Duodenal mucosa (tissue), 2 donors: ENCODE measurements around the gene ADAMTS2.

Source experiments
- H3K27ac ChIP-seq: one replicate; pipeline ENCODE4 v1.7.0; 2013; ENCODE audit warnings: low read depth, low read length
- H3K27me3 ChIP-seq, 2 donors: one replicate each; pipeline ENCODE4 v1.7.0; 2013; ENCODE audit warnings: low read length in 2 of 2, control low read depth in 1 of 2; ENCODE audit not compliant: insufficient read depth in 2 of 2, control insufficient read depth in 1 of 2
- H3K36me3 ChIP-seq, 2 donors: one replicate each; pipeline ENCODE4 v1.7.0; 2013; ENCODE audit warnings: low read length in 2 of 2, control low read depth in 1 of 2; ENCODE audit not compliant: insufficient read depth in 2 of 2, control insufficient read depth in 1 of 2
- H3K4me1 ChIP-seq, 2 donors: one replicate each; pipeline ENCODE4 v1.7.0; 2013; ENCODE audit warnings: low read length in 2 of 2, control low read depth in 1 of 2; ENCODE audit not compliant: insufficient read depth in 2 of 2, control insufficient read depth in 1 of 2
- H3K4me3 ChIP-seq, 2 donors: one replicate each; pipeline ENCODE4 v1.7.0; 2013; ENCODE audit warnings: low read length in 2 of 2, low read depth in 1 of 2
- H3K9ac ChIP-seq, 2 donors: one replicate each; pipeline ENCODE4 v1.7.0; 2013; ENCODE audit warnings: low read length in 2 of 2, low read depth in 1 of 2
- H3K9me3 ChIP-seq, 2 donors: one replicate each; pipeline ENCODE4 v1.7.0; 2013; ENCODE audit warnings: low read length in 2 of 2, control low read depth in 1 of 2; ENCODE audit not compliant: control insufficient read depth in 1 of 2

The ADAMTS2 gene

GRCh38 chr5:179245031-179245430 is 100.2 kb downstream of the ADAMTS2 start:
- Histone ChIP-seq H3K27ac (no peak overlapping the region), H3K9ac (no peak overlapping the region), H3K36me3 (no peaks in the 10 kb centered on the region), H3K27me3 (no peaks in the 10 kb centered on the region), H3K4me1 (no peaks in the 10 kb centered on the region), H3K9me3 (no peaks in the 10 kb centered on the region), H3K4me3 (no peak overlapping the region)

GRCh38 chr5:179244044-179244443 is 101.2 kb downstream of the ADAMTS2 start:
- no peak overlapping the region for H3K27ac ChIP-seq
- H3K27me3 ChIP-seq, result no peaks in the 10 kb centered on the region
- H3K4me3 ChIP-seq, result no peak overlapping the region
- no peaks in the 10 kb centered on the region for H3K9me3 ChIP-seq
- H3K4me1 ChIP-seq, result no peaks in the 10 kb centered on the region
- H3K36me3 ChIP-seq, result no peaks in the 10 kb centered on the region
- H3K9ac ChIP-seq, result no peak overlapping the region

GRCh38 chr5:179243333-179243732 is 101.9 kb downstream of the ADAMTS2 start:
- H3K4me1 ChIP-seq, result no peaks in the 10 kb centered on the region
- no peaks in the 10 kb centered on the region for H3K36me3 ChIP-seq
- H3K27me3 ChIP-seq, result no peaks in the 10 kb centered on the region
- H3K9ac ChIP-seq, result no peak overlapping the region
- no peak overlapping the region for H3K27ac ChIP-seq
- H3K4me3 ChIP-seq, result no peak overlapping the region
- H3K9me3 ChIP-seq, result no peaks in the 10 kb centered on the region

GRCh38 chr5:179242676-179243075 is 102.6 kb downstream of the ADAMTS2 start:
- Histone ChIP-seq H3K4me3 (no peak overlapping the region), H3K9me3 (no peaks in the 10 kb centered on the region), H3K9ac (no peak overlapping the region), H3K27ac (no peak overlapping the region), H3K27me3 (no peaks in the 10 kb centered on the region), H3K36me3 (no peaks in the 10 kb centered on the region), H3K4me1 (no peaks in the 10 kb centered on the region)

GRCh38 chr5:179241764-179242370 is 103.4 kb downstream of the ADAMTS2 start:
- Histone ChIP-seq H3K4me1 (no peaks in the 10 kb centered on the region), H3K27ac (no peak overlapping the region), H3K27me3 (no peaks in the 10 kb centered on the region), H3K9me3 (no peaks in the 10 kb centered on the region), H3K36me3 (no peaks in the 10 kb centered on the region), H3K9ac (no peak overlapping the region), H3K4me3 (no peak overlapping the region)

GRCh38 chr5:179241175-179241574 is 104.1 kb downstream of the ADAMTS2 start:
- no peaks in the 10 kb centered on the region for H3K27me3 ChIP-seq
- no peak overlapping the region for H3K27ac ChIP-seq
- no peaks in the 10 kb centered on the region for H3K4me1 ChIP-seq

GRCh38 chr5:179240561-179240960 is 104.7 kb downstream of the ADAMTS2 start:
- Histone ChIP-seq H3K27ac (no peak overlapping the region), H3K36me3 (no peaks in the 10 kb centered on the region), H3K27me3 (no peaks in the 10 kb centered on the region), H3K9me3 (no peaks in the 10 kb centered on the region), H3K9ac (no peak overlapping the region), H3K4me1 (no peaks in the 10 kb centered on the region), H3K4me3 (no peak overlapping the region)

More at GRCh38 chr5:179241175-179241574, 104.1 kb downstream of the ADAMTS2 start:
- Histone ChIP-seq H3K9ac (no peak overlapping the region), H3K36me3 (no peaks in the 10 kb centered on the region), H3K4me3 (no peak overlapping the region), H3K9me3 (no peaks in the 10 kb centered on the region)

GRCh38 chr5:179239256-179240135 is 105.8 kb downstream of the ADAMTS2 start:
- Histone ChIP-seq H3K9me3 (no peaks in the 10 kb centered on the region), H3K9ac (no peak overlapping the region), H3K27ac (no peak overlapping the region), H3K36me3 (no peaks in the 10 kb centered on the region), H3K27me3 (no peaks in the 10 kb centered on the region), H3K4me3 (no peak overlapping the region), H3K4me1 (no peaks in the 10 kb centered on the region)

- Histone ChIP-seq H3K9me3 (no peaks in the 10 kb centered on the region), H3K4me3 (no peak overlapping the region), H3K4me1 (no peaks in the 10 kb centered on the region), H3K9ac (no peak overlapping the region), H3K27me3 (no peaks in the 10 kb centered on the region), H3K27ac (no peak overlapping the region), H3K36me3 (no peaks in the 10 kb centered on the region)
Observed at GRCh38 chr5:179238628-179238970, 106.7 kb downstream of the ADAMTS2 start.

GRCh38 chr5:179237770-179238627 is 107.3 kb downstream of the ADAMTS2 start:
- no peaks in the 10 kb centered on the region for H3K9me3 ChIP-seq
- no peaks in the 10 kb centered on the region for H3K4me1 ChIP-seq
- H3K36me3 ChIP-seq, result no peaks in the 10 kb centered on the region
- no peak overlapping the region for H3K4me3 ChIP-seq
- H3K27me3 ChIP-seq, result no peaks in the 10 kb centered on the region
- H3K27ac ChIP-seq, result no peak overlapping the region
- no peak overlapping the region for H3K9ac ChIP-seq
